Measurements from ENCODE around the gene RTN4R. TPM values are rescaled to one million over a fixed set of nuclear protein-coding genes. Genes with fewer than 3 reads are reported as not detected.
A peak's percentile ranks its signal among the peaks of the same experiment; 100 is the strongest.
"Not testable (repeated sequence)": the region's sequence is repeated elsewhere in the genome, so short reads cannot be mapped to it uniquely, and the experiment has no call there.

The RTN4R gene
- total RNA-seq (2014; rRNA removed; shearing (Covaris generic); ENCODE audit: low replicate concordance) = 11.9 and 13.1 TPM in 2 replicates

- in situ Hi-C loops (cut with HindIII; ENCODE audit: low pct_unique_long_range_greater_than_20kb, low sequenced_read_pairs) = no loop called here
- DNase-seq (ENCODE audit: low read depth) = peak; percentile 50
Observed at GRCh38 chr22:20268279-20269012, at the start of gene RTN4R. Gene RTN4R (minus strand): TSS chr22:20268318. CDS start chr22:20268092, 226 bp downstream.

GRCh38 chr22:20317402-20318042, 49.4 kb upstream of the RTN4R start:
- DNase-seq (ENCODE audit: low read depth); in situ Hi-C loops (cut with HindIII; ENCODE audit: low pct_unique_long_range_greater_than_20kb, low sequenced_read_pairs): not testable (repeated sequence)

GRCh38 chr22:20316844-20317401, 48.8 kb upstream of the RTN4R start:
- in situ Hi-C loops (cut with HindIII; ENCODE audit: low pct_unique_long_range_greater_than_20kb, low sequenced_read_pairs) = no loop called here
- DNase-seq (ENCODE audit: low read depth) = no peak

- in situ Hi-C loops (cut with HindIII; ENCODE audit: low pct_unique_long_range_greater_than_20kb, low sequenced_read_pairs) = no loop called here
Observed at GRCh38 chr22:20316217-20316843, 48.2 kb upstream of the RTN4R start.

GRCh38 chr22:20315337-20316216, 47.5 kb upstream of the RTN4R start:
- in situ Hi-C loops (cut with HindIII; ENCODE audit: low pct_unique_long_range_greater_than_20kb, low sequenced_read_pairs) = no loop called here

More at GRCh38 chr22:20316217-20316843, 48.2 kb upstream of the RTN4R start:
- DNase-seq (ENCODE audit: low read depth) = no peak

GRCh38 chr22:20314741-20315336, 46.7 kb upstream of the RTN4R start:
- DNase-seq (ENCODE audit: low read depth); in situ Hi-C loops (cut with HindIII; ENCODE audit: low pct_unique_long_range_greater_than_20kb, low sequenced_read_pairs): not testable (repeated sequence)

More at GRCh38 chr22:20315337-20316216, 47.5 kb upstream of the RTN4R start:
- no peak for DNase-seq (ENCODE audit: low read depth)

GRCh38 chr22:20314206-20314605, 46.1 kb upstream of the RTN4R start:
- in situ Hi-C loops (cut with HindIII; ENCODE audit: low pct_unique_long_range_greater_than_20kb, low sequenced_read_pairs); DNase-seq (ENCODE audit: low read depth): not testable (repeated sequence)

GRCh38 chr22:20313306-20314077, 45.4 kb upstream of the RTN4R start:
- in situ Hi-C loops (cut with HindIII; ENCODE audit: low pct_unique_long_range_greater_than_20kb, low sequenced_read_pairs) = not testable (repeated sequence)

GRCh38 chr22:20312396-20313191, 44.5 kb upstream of the RTN4R start:
- in situ Hi-C loops (cut with HindIII; ENCODE audit: low pct_unique_long_range_greater_than_20kb, low sequenced_read_pairs) = no loop called here

More at GRCh38 chr22:20313306-20314077, 45.4 kb upstream of the RTN4R start:
- DNase-seq (ENCODE audit: low read depth) = not testable (repeated sequence)

GRCh38 chr22:20311249-20312062, 43.3 kb upstream of the RTN4R start:
- in situ Hi-C loops (cut with HindIII; ENCODE audit: low pct_unique_long_range_greater_than_20kb, low sequenced_read_pairs); DNase-seq (ENCODE audit: low read depth): not testable (repeated sequence)

More at GRCh38 chr22:20312396-20313191, 44.5 kb upstream of the RTN4R start:
- DNase-seq (ENCODE audit: low read depth) = no peak

- in situ Hi-C loops (cut with HindIII; ENCODE audit: low pct_unique_long_range_greater_than_20kb, low sequenced_read_pairs); DNase-seq (ENCODE audit: low read depth): not testable (repeated sequence)
Observed at GRCh38 chr22:20310773-20311172, 42.7 kb upstream of the RTN4R start.

- in situ Hi-C loops (cut with HindIII; ENCODE audit: low pct_unique_long_range_greater_than_20kb, low sequenced_read_pairs); DNase-seq (ENCODE audit: low read depth): not testable (repeated sequence)
Observed at GRCh38 chr22:20310180-20310579, 42.1 kb upstream of the RTN4R start.

- in situ Hi-C loops (cut with HindIII; ENCODE audit: low pct_unique_long_range_greater_than_20kb, low sequenced_read_pairs); DNase-seq (ENCODE audit: low read depth): not testable (repeated sequence)
Observed at GRCh38 chr22:20308806-20309650, 40.9 kb upstream of the RTN4R start.
